Ecto neural progenitor cell (in vitro differentiated cells): Measurements from ENCODE around the gene PRKCH.
"Not testable (repeated sequence)": the region's sequence is repeated elsewhere in the genome, so short reads cannot be mapped to it uniquely, and the experiment has no call there.

Experiments used
- DNase-seq: peaks from one replicate; pipeline ENCODE4 v3.0.0-alpha.2; 2018; ENCODE audit warnings: low spot score

PRKCH gene

DNA sequence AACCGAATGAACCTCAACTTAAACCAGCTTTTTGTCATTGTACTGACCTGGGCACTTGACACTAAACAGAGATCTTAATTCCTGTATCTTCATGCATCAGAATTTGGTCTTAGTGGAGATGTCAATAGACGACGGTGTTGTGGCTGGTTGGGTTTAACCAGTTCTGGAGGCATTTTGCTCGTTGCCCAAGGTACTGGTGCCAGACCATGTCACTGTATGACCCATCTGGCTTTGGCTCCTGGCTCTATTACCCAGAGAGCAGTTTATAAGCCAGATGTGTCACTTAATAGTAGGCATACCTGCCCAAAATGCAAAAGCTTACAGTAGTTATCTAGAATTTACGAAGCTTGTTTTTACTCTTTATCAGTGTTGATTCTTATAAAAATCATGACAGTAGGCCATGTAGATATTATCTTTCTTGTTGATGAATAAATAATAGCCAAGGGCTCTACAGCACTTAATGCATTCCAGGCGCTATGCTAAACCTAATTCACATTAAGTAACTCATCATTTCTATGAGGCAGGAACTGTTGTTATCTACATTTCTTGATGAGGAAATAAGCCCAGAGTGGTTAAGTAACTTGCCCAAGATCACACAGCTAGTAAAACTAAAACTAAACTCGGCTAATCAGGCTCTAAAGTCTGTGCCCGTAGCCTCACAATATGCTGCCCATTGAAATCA lies 194.2 kb downstream of the PRKCH start:
- DNase-seq: no peak

GRCh38 chr14:61516118-61516743 lies 194.9 kb downstream of the PRKCH start:
- no peak for DNase-seq

DNA sequence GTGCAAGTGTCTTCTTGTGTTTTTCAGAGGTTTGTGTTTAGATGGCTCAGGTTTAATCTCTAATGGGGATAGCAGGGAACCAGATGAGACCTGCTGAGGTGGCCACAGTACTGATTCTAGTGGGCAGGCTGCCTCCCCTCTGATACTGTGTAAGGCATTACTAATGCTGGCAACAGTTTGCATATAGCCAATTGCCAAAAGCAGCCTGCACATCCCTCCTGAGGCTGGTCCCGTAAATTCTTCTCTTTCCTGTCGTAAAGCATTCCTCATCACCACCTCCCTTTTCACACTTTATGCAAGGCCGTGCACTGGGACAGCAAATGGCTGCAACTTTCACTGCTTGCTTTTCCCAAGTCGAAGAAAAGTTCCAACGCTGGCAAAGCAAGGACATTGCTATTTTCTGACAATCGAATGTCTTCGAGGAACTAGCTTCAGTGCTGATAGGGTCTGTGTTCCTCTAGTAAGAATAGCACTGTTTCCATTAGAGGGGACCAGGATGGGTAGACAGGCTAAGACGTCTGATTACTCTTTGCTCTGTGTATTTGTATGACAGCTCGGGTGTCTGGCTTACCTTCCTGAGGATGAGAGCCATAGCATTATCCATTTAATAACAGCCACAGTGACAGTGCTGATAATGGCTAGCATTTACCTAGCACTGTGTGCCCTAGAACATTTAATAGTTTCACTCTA lies 195.7 kb downstream of the PRKCH start:
- no peak for DNase-seq

DNA sequence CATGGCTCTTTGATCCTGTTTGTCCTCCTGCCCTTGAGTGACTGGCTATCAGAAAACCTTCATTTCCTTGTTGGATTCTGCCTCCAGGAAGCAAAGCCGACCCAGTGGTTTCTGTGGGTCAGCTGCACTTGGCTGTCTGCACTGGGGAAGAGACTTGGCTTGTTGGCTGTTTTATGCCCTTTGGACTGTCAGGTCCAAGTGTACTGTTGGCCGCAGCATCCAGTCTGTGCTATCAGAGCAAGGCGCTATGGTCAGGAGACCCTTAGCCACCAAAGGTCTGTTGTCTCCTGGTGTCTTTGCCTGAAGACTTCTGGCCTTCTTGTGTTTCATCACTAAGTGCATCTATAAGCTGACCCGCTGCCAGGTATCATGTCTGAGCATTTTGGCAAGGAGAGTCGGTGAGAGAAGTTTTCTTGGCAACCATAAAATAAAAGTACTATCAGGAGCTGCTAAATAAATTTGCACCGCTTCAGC lies 196.6 kb downstream of the PRKCH start:
- DNase-seq: no peak

GRCh38 chr14:61518403-61518802 lies 197.0 kb downstream of the PRKCH start:
- DNase-seq: no peak

- no peak for DNase-seq
Observed at GRCh38 chr14:61519106-61519505, 197.7 kb downstream of the PRKCH start.

DNA sequence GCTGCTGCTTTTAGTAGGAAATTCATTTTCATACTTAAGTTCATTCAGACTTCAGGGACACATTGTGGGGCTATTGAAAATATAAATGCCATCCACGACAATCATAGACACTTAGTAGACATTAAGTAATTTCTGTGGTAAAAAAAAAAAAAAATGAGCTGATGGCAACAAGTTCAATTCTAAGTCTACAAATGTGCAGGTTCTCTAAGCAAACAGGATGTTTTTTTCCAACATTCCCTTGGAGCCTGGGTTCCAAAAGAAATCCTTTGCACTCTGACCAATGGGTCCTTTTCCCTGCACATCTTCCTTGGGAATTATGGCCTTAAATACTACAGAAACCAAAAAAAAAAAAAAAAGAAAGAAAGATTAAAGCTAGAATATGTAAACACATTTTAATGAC lies 198.4 kb downstream of the PRKCH start:
- no peak for DNase-seq

GRCh38 chr14:61520576-61520975 lies 199.2 kb downstream of the PRKCH start:
- DNase-seq: no peak

GRCh38 chr14:61521773-61522172 lies 200.4 kb downstream of the PRKCH start:
- no peak for DNase-seq

- no peak for DNase-seq
Observed at GRCh38 chr14:61523751-61524150, 202.4 kb downstream of the PRKCH start.

DNA sequence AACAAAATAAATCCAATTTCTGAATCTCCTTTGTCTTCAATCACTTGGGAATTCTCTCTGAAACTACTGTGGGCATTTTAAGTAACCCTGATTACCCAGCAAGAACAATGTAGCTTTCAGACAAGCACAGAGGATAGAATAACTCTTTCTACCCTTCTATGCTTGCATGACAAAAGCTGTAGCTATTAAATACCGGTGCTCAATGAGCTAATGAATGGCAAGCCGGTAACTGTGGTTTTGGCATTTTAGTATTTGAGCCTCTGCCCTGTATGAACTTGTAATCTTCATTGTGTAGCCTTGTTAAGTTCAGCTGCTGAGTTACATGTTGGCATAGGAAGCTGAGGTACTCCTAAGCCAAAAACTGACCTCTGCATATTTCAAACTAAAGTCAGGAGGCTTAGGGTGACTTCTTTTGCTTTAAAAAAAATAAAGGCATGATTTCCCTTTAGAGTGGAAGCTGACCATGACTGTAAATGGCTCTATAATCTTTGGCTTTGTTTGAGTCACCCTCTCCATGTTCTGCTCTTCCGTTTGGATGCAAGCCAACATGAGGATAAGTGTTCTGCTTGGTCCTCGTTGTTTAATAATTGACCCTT lies 202.9 kb downstream of the PRKCH start:
- no peak for DNase-seq

GRCh38 chr14:61524936-61525292 lies 203.5 kb downstream of the PRKCH start:
- no peak for DNase-seq

DNA sequence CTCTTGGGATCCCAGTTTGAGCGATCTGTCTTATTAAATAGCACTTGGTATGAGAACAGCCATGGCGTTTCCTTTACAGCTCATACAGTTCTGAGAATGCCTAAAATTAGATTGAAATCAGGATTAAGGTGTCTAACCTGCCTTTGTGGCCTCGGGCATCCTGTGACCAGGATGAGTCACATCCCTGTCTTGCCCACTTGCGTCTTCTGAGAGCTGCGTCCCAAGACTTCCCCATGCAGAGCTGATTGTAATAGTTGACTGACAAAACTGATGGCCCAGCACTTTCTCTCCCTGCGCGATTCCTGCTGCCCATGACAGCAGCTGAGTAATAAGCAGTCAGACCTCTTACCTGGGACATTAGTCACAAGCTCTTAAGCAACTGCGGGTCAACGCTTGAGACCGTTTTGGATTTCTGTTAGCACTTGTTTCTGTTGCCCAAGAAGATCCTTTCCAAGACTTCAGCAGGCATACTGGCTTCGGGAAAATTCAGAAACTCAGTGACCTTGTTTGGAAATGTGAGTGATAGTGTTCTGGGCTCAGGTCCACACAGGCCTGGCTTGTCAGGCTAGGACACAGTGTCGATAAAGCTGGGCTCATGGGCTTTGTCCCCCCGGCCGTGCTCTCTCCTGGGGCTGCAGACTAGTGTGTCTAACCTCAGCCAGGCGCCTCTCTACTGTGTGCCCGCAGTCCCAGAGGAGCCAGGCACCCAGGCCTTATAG lies 204.1 kb downstream of the PRKCH start:
- no peak for DNase-seq

GRCh38 chr14:61526405-61527312 lies 205.3 kb downstream of the PRKCH start:
- DNase-seq: no peak

DNA sequence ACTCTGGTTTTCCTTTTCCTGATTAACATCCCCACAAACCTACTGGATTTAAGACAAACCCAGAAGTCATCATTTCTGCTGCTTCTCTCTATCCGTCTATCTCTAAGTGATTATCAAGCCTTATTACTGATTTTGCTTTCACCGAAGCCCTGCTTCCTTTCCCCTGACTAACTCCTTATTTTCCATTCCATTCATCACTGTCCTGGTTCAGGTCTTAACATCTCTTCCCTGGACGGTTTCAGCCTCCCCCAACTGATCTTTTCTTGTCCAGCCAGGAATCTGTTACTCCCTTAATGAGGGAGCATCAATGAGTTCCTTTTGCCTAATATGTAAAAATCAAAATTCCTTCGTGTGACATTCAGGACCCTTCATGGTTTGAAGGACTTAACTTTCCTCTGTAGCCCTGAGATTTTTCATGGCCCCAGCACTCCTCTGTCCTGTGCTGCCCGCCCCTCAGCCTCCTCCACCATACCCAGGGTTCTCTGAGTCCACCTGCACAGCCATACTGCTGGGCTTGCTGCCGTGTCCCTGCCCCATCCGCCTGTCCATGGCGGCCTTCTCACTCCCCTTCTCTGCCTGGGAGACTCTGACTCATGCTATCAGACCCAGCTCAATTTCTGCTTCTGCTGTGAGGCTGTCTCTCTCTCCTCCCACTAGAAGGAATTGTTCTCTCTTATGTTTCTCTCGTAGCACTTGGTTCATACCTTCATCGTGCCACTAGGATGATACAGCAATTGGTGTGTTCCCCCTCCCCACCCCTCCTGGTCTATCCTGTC lies 206.1 kb downstream of the PRKCH start:
- DNase-seq: no peak

DNA sequence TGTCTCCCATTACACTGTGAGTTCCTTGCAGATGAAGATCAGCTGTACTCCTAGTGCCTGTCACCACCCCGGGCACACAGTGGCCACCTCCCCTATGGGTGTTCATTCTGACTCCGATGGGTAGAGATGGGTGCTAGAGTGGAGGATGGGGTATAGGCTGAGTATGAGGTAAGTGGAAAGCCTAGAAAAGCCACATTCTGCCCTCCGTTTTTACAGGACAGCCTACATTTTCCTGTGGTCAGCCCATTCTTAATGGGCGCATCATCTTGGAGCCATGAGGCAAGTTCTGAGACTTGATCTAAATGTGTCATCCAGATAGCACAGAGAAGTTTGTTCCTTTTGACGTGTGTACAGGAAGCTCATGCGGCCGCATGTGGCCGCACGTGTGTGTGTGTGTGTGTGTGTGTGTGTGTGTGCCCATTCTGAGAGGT lies 207.2 kb downstream of the PRKCH start:
- DNase-seq: no peak

- not testable (repeated sequence) for DNase-seq
Observed at GRCh38 chr14:61529360-61529759, 208.0 kb downstream of the PRKCH start.

GRCh38 chr14:61530296-61530695 lies 208.9 kb downstream of the PRKCH start:
- no peak for DNase-seq

DNA sequence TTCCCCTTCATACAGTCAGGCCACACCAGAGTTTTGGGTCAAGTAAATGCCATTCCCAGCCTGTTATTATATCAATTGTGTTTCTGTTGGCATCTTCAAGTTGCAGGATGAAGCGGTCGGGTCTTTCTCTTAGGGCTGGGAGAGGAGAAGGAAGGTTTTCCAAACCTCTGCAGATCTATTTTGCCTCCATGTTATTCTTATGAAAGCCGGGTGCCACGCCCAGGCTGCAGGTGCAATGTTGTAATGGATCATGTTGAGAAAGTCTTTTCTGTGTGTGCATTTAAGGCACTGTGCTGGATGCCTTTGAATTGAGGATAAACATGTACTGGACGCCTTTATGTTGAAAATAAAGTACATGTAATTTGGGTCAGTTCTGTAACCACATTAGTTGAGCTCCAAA lies 209.5 kb downstream of the PRKCH start:
- DNase-seq: no peak

DNA sequence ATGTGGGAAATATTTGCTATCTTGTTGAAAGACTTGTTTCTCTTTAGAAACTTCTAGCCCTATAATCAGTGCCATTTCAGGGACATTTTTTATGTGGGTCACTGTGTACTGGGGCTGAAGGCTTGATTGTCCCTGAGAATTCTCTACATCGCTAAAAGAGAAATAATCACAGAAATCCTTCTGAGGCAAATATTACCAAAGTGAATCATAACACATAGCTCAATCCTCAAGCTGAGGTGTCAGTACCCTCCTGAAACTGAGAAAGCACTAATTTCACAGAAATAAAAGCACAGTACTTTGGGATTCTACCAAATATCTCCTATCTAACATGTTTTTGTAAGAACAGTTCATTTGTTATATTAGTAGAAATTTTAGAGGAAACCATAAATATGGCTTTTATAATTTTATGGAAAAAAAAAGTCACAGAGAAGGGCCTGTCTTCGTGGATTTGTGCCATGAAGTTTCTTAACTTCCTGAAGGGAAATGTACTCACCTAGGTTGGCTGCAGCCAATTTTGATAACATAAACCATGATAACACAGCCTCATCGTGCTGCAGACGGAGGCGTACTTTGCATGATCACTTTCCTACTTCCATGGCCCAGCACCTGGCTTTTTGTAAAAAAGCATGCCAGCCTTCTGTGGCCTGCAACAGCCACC lies 210.2 kb downstream of the PRKCH start:
- DNase-seq: no peak
